Activated CD8-positive, alpha-beta T cell treated with anti-CD3 and anti-CD28 coated beads, Interleukin-2, amount 10 ng/mL, durations not matched to agents 7 days and 5 days (primary cell): ENCODE measurements around the gene ID3. TPM values are rescaled to one million over a fixed set of nuclear protein-coding genes. Genes with fewer than 3 reads are reported as not detected.

ENCODE experiments used
- ATAC-seq: fragments of 150-1000 bp; cut with Tn5 transposase; one replicate; pipeline ENCODE4 v1.10.0; 2021; ENCODE audit warnings: moderate library complexity
- CTCF ChIA-PET: fragments of 350-600 bp; sonication (Branson Sonifier 250); formaldehyde crosslinking; loops from one replicate; lab custom pipeline; 2021; ENCODE audit warnings: antibody characterized with exemption; lab: Charles Lee
- POLR2A ChIA-PET: fragments of 350-600 bp; sonication (Branson Sonifier 250); formaldehyde crosslinking; loops from one replicate; lab custom pipeline; 2021; ENCODE audit warnings: antibody characterized with exemption; lab: Charles Lee
- DNase-seq: peaks from one replicate; pipeline ENCODE4 v3.0.0-alpha.2; 2020
- H3K27ac Mint-ChIP-seq: one replicate; pipeline ENCODE4 v1.8.0; 2021; ENCODE audit warnings: mild to moderate bottlenecking, mixed read lengths
- H3K27me3 Mint-ChIP-seq: one replicate; pipeline ENCODE4 v1.8.0; 2021; ENCODE audit warnings: low read depth, mixed read lengths
- H3K36me3 Mint-ChIP-seq: one replicate; pipeline ENCODE4 v1.8.0; 2021; ENCODE audit warnings: low read depth, mixed read lengths
- H3K4me1 Mint-ChIP-seq: one replicate; pipeline ENCODE4 v1.8.0; 2021; ENCODE audit warnings: low read depth, mixed read lengths
- H3K4me3 Mint-ChIP-seq: one replicate; pipeline ENCODE4 v1.8.0; 2021; ENCODE audit warnings: mild to moderate bottlenecking, mixed read lengths
- H3K9me3 Mint-ChIP-seq: one replicate; pipeline ENCODE4 v1.8.0; 2022; ENCODE audit warnings: mixed read lengths; ENCODE audit not compliant: insufficient read depth
- total RNA-seq, 2 experiments: library from RNA; stranded (reverse); gene quantifications; one replicate each; pipeline ENCODE4 v1.2.3, GENCODE V29; 2021

ID3 gene
- 10 to 100 TPM; 31.4 to 34.4 TPM for total RNA-seq

GRCh38 chr1:23559136-23559984 is at the start of gene ID3:
Gene ID3 (minus strand): TSS chr1:23559501. CDS start chr1:23559426, 75 bp downstream.
- Mint-ChIP-seq H3K36me3 (peaks cover 20% of the 10 kb centered on the region), H3K4me3 (peak within 1 kb of the TSS; percentile 95), H3K9me3 (no peaks in the 10 kb centered on the region), H3K27me3 (peaks cover 34% of the 10 kb centered on the region), H3K4me1 (peaks cover 70% of the 10 kb centered on the region), H3K27ac (peak within 1 kb of the TSS; percentile 87)
- ATAC-seq: peak; percentile 74
- POLR2A ChIA-PET: interaction anchor here (0.6 to 7.5 kb wide), 19 partner anchors 11 to 405 kb away, joined by 3 to 69 read pairs (median 6); no protein-coding TSS in a partner anchor
- CTCF ChIA-PET: interaction anchor here (0.9 to 23.9 kb wide), 14 partner anchors 13 to 73 kb away, joined by 3 to 1062 read pairs (median 6); partner anchors contain the start of gene E2F2
- peak; percentile 97 for DNase-seq

GRCh38 chr1:23607944-23608343 is 48.6 kb upstream of the ID3 start:
- ChIA-PET CTCF (interaction anchor here (1.4 kb wide), 1 partner anchor 27 kb away, joined by 4 read pairs; no protein-coding TSS in a partner anchor), POLR2A (no interaction called here)
- ATAC-seq (no peak), DNase-seq (no peak)
- Mint-ChIP-seq H3K4me1 (peaks cover 40% of the 10 kb centered on the region), H3K9me3 (no peaks in the 10 kb centered on the region), H3K4me3 (no peak overlapping the region), H3K27ac (no peak overlapping the region), H3K36me3 (no peaks in the 10 kb centered on the region), H3K27me3 (no peaks in the 10 kb centered on the region)

GRCh38 chr1:23601968-23602876 is 42.9 kb upstream of the ID3 start:
- Mint-ChIP-seq H3K4me3 (peak overlapping the region; percentile 60), H3K9me3 (no peaks in the 10 kb centered on the region), H3K36me3 (peaks cover 4% of the 10 kb centered on the region), H3K27ac (peak overlapping the region; percentile 91), H3K4me1 (peaks cover 67% of the 10 kb centered on the region), H3K27me3 (no peaks in the 10 kb centered on the region)
- CTCF ChIA-PET: interaction anchor here (0.7 to 8.7 kb wide), 12 partner anchors 9 to 105 kb away, joined by 3 to 133 read pairs (median 5); partner anchors contain the start of gene ID3
- DNase-seq (peak; percentile 49), ATAC-seq (peak; percentile 59)
- POLR2A ChIA-PET: interaction anchor here (1.0 to 3.6 kb wide), 8 partner anchors 9 to 47 kb away, joined by 4 to 20 read pairs (median 12); partner anchors contain the start of gene ID3

GRCh38 chr1:23601135-23601967 is 42.0 kb upstream of the ID3 start:
- DNase-seq (peak; percentile 52), ATAC-seq (peak; percentile 59)
- H3K4me3 Mint-ChIP-seq: peak overlapping the region; percentile 60
- peak overlapping the region; percentile 91 for H3K27ac Mint-ChIP-seq
- ChIA-PET POLR2A (interaction anchor here (0.7 to 3.6 kb wide), 10 partner anchors 10 to 1377 kb away, joined by 3 to 20 read pairs (median 6); partner anchors contain the start of gene ID3), CTCF (interaction anchor here (1.5 to 8.7 kb wide), 8 partner anchors 9 to 56 kb away, joined by 4 to 133 read pairs (median 18); partner anchors contain the start of gene ID3)
- H3K27me3 Mint-ChIP-seq: no peaks in the 10 kb centered on the region
- H3K4me1 Mint-ChIP-seq: peaks cover 72% of the 10 kb centered on the region
- H3K9me3 Mint-ChIP-seq: no peaks in the 10 kb centered on the region
- peaks cover 4% of the 10 kb centered on the region for H3K36me3 Mint-ChIP-seq

- DNase-seq (peak; percentile 48), ATAC-seq (peak; percentile 28)
- H3K36me3 Mint-ChIP-seq: peaks cover 4% of the 10 kb centered on the region
- peaks cover 78% of the 10 kb centered on the region for H3K4me1 Mint-ChIP-seq
- CTCF ChIA-PET: interaction anchor here (1.2 to 8.7 kb wide), 9 partner anchors 8 to 73 kb away, joined by 4 to 133 read pairs (median 14); partner anchors contain the start of gene ID3
- POLR2A ChIA-PET: interaction anchor here (0.6 to 3.6 kb wide), 6 partner anchors 9 to 55 kb away, joined by 3 to 20 read pairs (median 6); partner anchors contain the start of gene ID3
- H3K27ac Mint-ChIP-seq: peak overlapping the region; percentile 91
- H3K4me3 Mint-ChIP-seq: peak overlapping the region; percentile 60
- H3K9me3 Mint-ChIP-seq: no peaks in the 10 kb centered on the region
- no peaks in the 10 kb centered on the region for H3K27me3 Mint-ChIP-seq
Measured at GRCh38 chr1:23600283-23600682, 41.0 kb upstream of the ID3 start.

- peaks cover 90% of the 10 kb centered on the region for H3K4me1 Mint-ChIP-seq
- H3K36me3 Mint-ChIP-seq: peaks cover 4% of the 10 kb centered on the region
- CTCF ChIA-PET: interaction anchor here (1.2 to 8.7 kb wide), 8 partner anchors 7 to 72 kb away, joined by 4 to 133 read pairs (median 15); partner anchors contain the start of gene ID3
- no peak for DNase-seq
- POLR2A ChIA-PET: interaction anchor here (0.6 to 3.6 kb wide), 8 partner anchors 7 to 44 kb away, joined by 3 to 20 read pairs (median 7); partner anchors contain the start of gene ID3
- H3K27ac Mint-ChIP-seq: peak overlapping the region; percentile 51
- no peak for ATAC-seq
- H3K27me3 Mint-ChIP-seq: no peaks in the 10 kb centered on the region
- H3K4me3 Mint-ChIP-seq: no peak overlapping the region
- H3K9me3 Mint-ChIP-seq: no peaks in the 10 kb centered on the region
Measured at GRCh38 chr1:23599125-23599524, 39.8 kb upstream of the ID3 start.

GRCh38 chr1:23598424-23598823 is 39.1 kb upstream of the ID3 start:
- POLR2A ChIA-PET: interaction anchor here (1.3 to 2.2 kb wide), 6 partner anchors 14 to 43 kb away, joined by 4 to 9 read pairs (median 5); partner anchors contain the start of gene ID3
- Mint-ChIP-seq H3K36me3 (peaks cover 4% of the 10 kb centered on the region), H3K27ac (peak overlapping the region; percentile 51)

GRCh38 chr1:23597635-23598388 is 38.5 kb upstream of the ID3 start:
- H3K27ac Mint-ChIP-seq: peak overlapping the region; percentile 82
- ATAC-seq (no peak), DNase-seq (no peak)
- ChIA-PET CTCF (interaction anchor here (1.0 to 8.7 kb wide), 8 partner anchors 14 to 53 kb away, joined by 3 to 133 read pairs (median 6); partner anchors contain the start of gene ID3), POLR2A (interaction anchor here (1.0 to 2.2 kb wide), 7 partner anchors 15 to 43 kb away, joined by 3 to 9 read pairs (median 5); partner anchors contain the start of gene ID3)
- no peaks in the 10 kb centered on the region for H3K27me3 Mint-ChIP-seq
- H3K4me3 Mint-ChIP-seq: no peak overlapping the region
- peaks cover 94% of the 10 kb centered on the region for H3K4me1 Mint-ChIP-seq
- H3K36me3 Mint-ChIP-seq: peaks cover 4% of the 10 kb centered on the region
- no peaks in the 10 kb centered on the region for H3K9me3 Mint-ChIP-seq

More at GRCh38 chr1:23598424-23598823, 39.1 kb upstream of the ID3 start:
- Mint-ChIP-seq H3K27me3 (no peaks in the 10 kb centered on the region), H3K9me3 (no peaks in the 10 kb centered on the region), H3K4me3 (no peak overlapping the region), H3K4me1 (peaks cover 93% of the 10 kb centered on the region)
- ATAC-seq (no peak), DNase-seq (no peak)
- CTCF ChIA-PET: interaction anchor here (1.0 to 8.7 kb wide), 8 partner anchors 14 to 53 kb away, joined by 3 to 133 read pairs (median 8); partner anchors contain the start of gene ID3
